VCaP (cell line): ENCODE data around the gene PAIP2B.
A peak's percentile ranks its signal among the peaks of the same experiment; 100 is the strongest.

Experiments
- H3K27ac ChIP-seq: fragments of 450-650 bp; 2 replicates; pipeline ENCODE4 v1.5.1; 2017
- CTCF ChIP-seq: fragments of 450-650 bp; conservative IDR thresholded peaks from 2 replicates; pipeline ENCODE4 v1.5.1; 2017; ENCODE audit warnings: mild to moderate bottlenecking, moderate library complexity

Gene PAIP2B

GRCh38 chr2:71220743-71221142, 6.2 kb downstream of the PAIP2B start:
- TF ChIP-seq CTCF = no peak
- no peak overlapping the region for H3K27ac ChIP-seq

GRCh38 chr2:71216501-71216900, 10.4 kb downstream of the PAIP2B start:
- no peak overlapping the region for H3K27ac ChIP-seq
- TF ChIP-seq CTCF = no peak

GRCh38 chr2:71215447-71215846, 11.5 kb downstream of the PAIP2B start:
- H3K27ac ChIP-seq = peak overlapping the region; percentile 42
- no peak for TF ChIP-seq CTCF

- no peak overlapping the region for H3K27ac ChIP-seq
These were observed 14.6 kb downstream of the PAIP2B start for GRCh38 chr2:71212336-71212735.

GRCh38 chr2:71210292-71210691, 16.6 kb downstream of the PAIP2B start:
- H3K27ac ChIP-seq = peak overlapping the region; percentile 64
- no peak for TF ChIP-seq CTCF

More at GRCh38 chr2:71212336-71212735, 14.6 kb downstream of the PAIP2B start:
- no peak for TF ChIP-seq CTCF

GRCh38 chr2:71208756-71209155, 18.1 kb downstream of the PAIP2B start:
- H3K27ac ChIP-seq = no peak overlapping the region; the same call in 1 of the 2 replicates
- TF ChIP-seq CTCF = no peak

- TF ChIP-seq CTCF = no peak
- no peak overlapping the region for H3K27ac ChIP-seq
These were observed 19.3 kb downstream of the PAIP2B start for GRCh38 chr2:71207601-71208000.

- H3K27ac ChIP-seq = no peak overlapping the region
- no peak for TF ChIP-seq CTCF
These were observed 20.6 kb downstream of the PAIP2B start for GRCh38 chr2:71206271-71206670.
